HG03196 (cell line): ENCODE measurements around the gene IGF2.
"Not testable (repeated sequence)": the region's sequence is repeated elsewhere in the genome, so short reads cannot be mapped to it uniquely, and the experiment has no call there.

Experiments
- ATAC-seq: cut with Tn5 transposase; IDR thresholded peaks from one replicate; pipeline ENCODE4 v1.9.1; 2021; ENCODE audit not compliant: unreplicated experiment

Gene IGF2

GRCh38 chr11:2124736-2125484, 14.3 kb downstream of the IGF2 start:
- ATAC-seq = not testable (repeated sequence)

GRCh38 chr11:2123628-2123960, 15.6 kb downstream of the IGF2 start:
- ATAC-seq = no peak

- no peak for ATAC-seq
These were observed 16.1 kb downstream of the IGF2 start for GRCh38 chr11:2122907-2123627.

GRCh38 chr11:2122222-2122906, 16.8 kb downstream of the IGF2 start:
- no peak for ATAC-seq

GRCh38 chr11:2121227-2122130, 17.7 kb downstream of the IGF2 start:
- ATAC-seq = no peak

GRCh38 chr11:2120359-2121100, 18.7 kb downstream of the IGF2 start:
- ATAC-seq = no peak

GRCh38 chr11:2118677-2119076, 20.5 kb downstream of the IGF2 start:
- no peak for ATAC-seq

- ATAC-seq = no peak
These were observed 22.5 kb downstream of the IGF2 start for GRCh38 chr11:2116680-2117079.

- ATAC-seq = no peak
These were observed 23.9 kb downstream of the IGF2 start for GRCh38 chr11:2115308-2115707.

GRCh38 chr11:2114430-2115241, 24.6 kb downstream of the IGF2 start:
- ATAC-seq = no peak

- ATAC-seq = no peak
These were observed 25.4 kb downstream of the IGF2 start for GRCh38 chr11:2113776-2114175.

- ATAC-seq = no peak
These were observed 28.7 kb downstream of the IGF2 start for GRCh38 chr11:2110521-2110920.

GRCh38 chr11:2109541-2110019, 29.6 kb downstream of the IGF2 start:
- no peak for ATAC-seq

GRCh38 chr11:2108675-2109491, 30.3 kb downstream of the IGF2 start:
- ATAC-seq = no peak

GRCh38 chr11:2107941-2108630, 31.1 kb downstream of the IGF2 start:
- no peak for ATAC-seq

GRCh38 chr11:2107521-2107920, 31.7 kb downstream of the IGF2 start:
- no peak for ATAC-seq

GRCh38 chr11:2106583-2107209, 32.5 kb downstream of the IGF2 start:
- no peak for ATAC-seq
